HEK293T (cell line): ENCODE results near the gene MRPL3.

Experiments used
- ARNT ChIP-seq: fragments of 450-650 bp; IDR thresholded peaks from 2 replicates; pipeline ENCODE4 v1.6.1; 2017; ENCODE audit warnings: mild to moderate bottlenecking
- BHLHE40 ChIP-seq: fragments of 450-650 bp; IDR thresholded peaks from 2 replicates; pipeline ENCODE4 v1.6.1; 2016; ENCODE audit warnings: mild to moderate bottlenecking, moderate library complexity, borderline replicate concordance
- FOXA1 ChIP-seq: fragments of 450-650 bp; IDR thresholded peaks from 2 replicates; pipeline ENCODE4 v1.6.1; 2016; ENCODE audit warnings: mild to moderate bottlenecking
- FOXK2 ChIP-seq: fragments of 450-650 bp; IDR thresholded peaks from 2 replicates; pipeline ENCODE4 v1.6.1; 2016; ENCODE audit warnings: mild to moderate bottlenecking
- HDGF ChIP-seq: fragments of 450-650 bp; IDR thresholded peaks from 2 replicates; pipeline ENCODE4 v1.6.1; 2017; ENCODE audit warnings: antibody characterized with exemption, borderline replicate concordance
- L3MBTL2 ChIP-seq: fragments of 450-650 bp; conservative IDR thresholded peaks from 2 replicates; pipeline ENCODE4 v1.6.1; 2016; ENCODE audit warnings: mild to moderate bottlenecking
- LEF1 ChIP-seq: fragments of 450-650 bp; IDR thresholded peaks from 2 replicates; pipeline ENCODE4 v1.6.1; 2017; ENCODE audit warnings: mild to moderate bottlenecking, borderline replicate concordance
- NFRKB ChIP-seq: fragments of 450-650 bp; IDR thresholded peaks from 2 replicates; pipeline ENCODE4 v1.6.1; 2016; ENCODE audit warnings: mild to moderate bottlenecking, moderate library complexity
- SP1 ChIP-seq: fragments of 450-650 bp; IDR thresholded peaks from 2 replicates; pipeline ENCODE4 v1.6.1; 2017
- SUZ12 ChIP-seq: fragments of 450-650 bp; IDR thresholded peaks from 2 replicates; pipeline ENCODE4 v1.6.1; 2016; ENCODE audit warnings: mild to moderate bottlenecking
- ZNF384 ChIP-seq: fragments of 450-650 bp; IDR thresholded peaks from 2 replicates; pipeline ENCODE4 v1.6.1; 2016
- TF ChIP-seq, protein P1 (sequence below): fragments of 450-650 bp; IDR thresholded peaks from 2 replicates; pipeline ENCODE4 v1.6.1; 2016

DNA sequence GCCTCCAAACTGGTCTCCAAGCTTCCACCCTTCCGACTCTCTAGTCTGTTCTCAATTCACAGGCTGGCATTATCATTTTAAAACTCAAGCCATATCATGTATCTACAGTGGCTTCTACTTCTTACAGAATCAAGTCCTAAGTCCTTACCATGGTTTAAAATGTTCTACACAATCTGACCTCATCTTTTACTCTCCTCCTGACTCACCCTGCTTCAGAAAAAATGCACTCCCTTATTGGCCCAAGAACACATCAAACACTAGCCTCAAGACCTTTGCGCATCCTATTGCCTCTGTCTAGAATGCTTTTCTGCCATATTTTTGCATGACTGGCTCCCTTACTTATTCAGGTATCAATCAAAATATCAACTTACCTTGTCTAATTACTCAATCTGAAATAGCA lies 11.0 kb downstream of the MRPL3 start:
- no peak for TF ChIP-seq BHLHE40
- no peak for TF ChIP-seq HDGF
- TF ChIP-seq NFRKB: no peak
- TF ChIP-seq FOXK2: no peak
- TF ChIP-seq SUZ12: no peak
- TF ChIP-seq, protein P1, sequence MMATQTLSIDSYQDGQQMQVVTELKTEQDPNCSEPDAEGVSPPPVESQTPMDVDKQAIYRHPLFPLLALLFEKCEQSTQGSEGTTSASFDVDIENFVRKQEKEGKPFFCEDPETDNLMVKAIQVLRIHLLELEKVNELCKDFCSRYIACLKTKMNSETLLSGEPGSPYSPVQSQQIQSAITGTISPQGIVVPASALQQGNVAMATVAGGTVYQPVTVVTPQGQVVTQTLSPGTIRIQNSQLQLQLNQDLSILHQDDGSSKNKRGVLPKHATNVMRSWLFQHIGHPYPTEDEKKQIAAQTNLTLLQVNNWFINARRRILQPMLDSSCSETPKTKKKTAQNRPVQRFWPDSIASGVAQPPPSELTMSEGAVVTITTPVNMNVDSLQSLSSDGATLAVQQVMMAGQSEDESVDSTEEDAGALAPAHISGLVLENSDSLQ: no peak
- TF ChIP-seq SP1: no peak
- TF ChIP-seq FOXA1: no peak
- TF ChIP-seq ARNT: no peak
- TF ChIP-seq ZNF384: no peak
- TF ChIP-seq LEF1: no peak
- TF ChIP-seq L3MBTL2: no peak
